Measurements from ENCODE around the gene NUB1. TPM values are rescaled to one million over a fixed set of nuclear protein-coding genes. Genes with fewer than 3 reads are reported as not detected.

The NUB1 gene
- total RNA-seq, 4 donors from 2014 or later: 27.9 to 51.1 (median 39.1) TPM

DNA sequence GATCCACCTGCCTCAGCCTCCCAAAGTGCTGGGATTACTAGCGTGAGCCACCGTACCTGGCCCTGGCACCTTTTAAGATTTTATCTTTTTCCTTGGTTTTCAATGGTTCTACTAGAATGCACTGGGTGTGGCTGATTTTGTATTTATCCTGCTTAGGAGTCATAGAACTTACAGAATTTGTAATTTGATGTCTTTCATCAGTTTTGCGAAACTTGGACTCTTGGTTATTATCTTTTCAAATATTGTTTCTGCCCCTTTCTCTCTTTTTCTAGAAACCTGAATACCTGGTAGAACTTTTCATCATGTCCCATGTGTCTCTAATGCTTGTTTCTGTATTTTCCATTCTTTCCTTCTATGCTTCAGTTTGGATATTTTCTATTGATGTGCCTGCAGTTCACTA is 2.8 kb upstream of the NUB1 start:
- Histone ChIP-seq H3K27me3 (no peaks in the 10 kb centered on the region), H3K4me1 (peaks cover 7 to 9% of the 10 kb centered on the region in 2 donors), H3K27ac (no peak overlapping the region), H3K4me3 (no peak overlapping the region), H3K36me3 (no peaks in the 10 kb centered on the region), H3K9me3 (no peaks in the 10 kb centered on the region)
- intact Hi-C loops (cut with DNase I; ENCODE audit: low total_unique reads): no loop called here
- no peak for TF ChIP-seq CTCF (IDR thresholded peaks at IDR 0.05)
- TF ChIP-seq POLR2A (IDR thresholded peaks at IDR 0.05): no peak
- DNase-seq: no peak

DNA sequence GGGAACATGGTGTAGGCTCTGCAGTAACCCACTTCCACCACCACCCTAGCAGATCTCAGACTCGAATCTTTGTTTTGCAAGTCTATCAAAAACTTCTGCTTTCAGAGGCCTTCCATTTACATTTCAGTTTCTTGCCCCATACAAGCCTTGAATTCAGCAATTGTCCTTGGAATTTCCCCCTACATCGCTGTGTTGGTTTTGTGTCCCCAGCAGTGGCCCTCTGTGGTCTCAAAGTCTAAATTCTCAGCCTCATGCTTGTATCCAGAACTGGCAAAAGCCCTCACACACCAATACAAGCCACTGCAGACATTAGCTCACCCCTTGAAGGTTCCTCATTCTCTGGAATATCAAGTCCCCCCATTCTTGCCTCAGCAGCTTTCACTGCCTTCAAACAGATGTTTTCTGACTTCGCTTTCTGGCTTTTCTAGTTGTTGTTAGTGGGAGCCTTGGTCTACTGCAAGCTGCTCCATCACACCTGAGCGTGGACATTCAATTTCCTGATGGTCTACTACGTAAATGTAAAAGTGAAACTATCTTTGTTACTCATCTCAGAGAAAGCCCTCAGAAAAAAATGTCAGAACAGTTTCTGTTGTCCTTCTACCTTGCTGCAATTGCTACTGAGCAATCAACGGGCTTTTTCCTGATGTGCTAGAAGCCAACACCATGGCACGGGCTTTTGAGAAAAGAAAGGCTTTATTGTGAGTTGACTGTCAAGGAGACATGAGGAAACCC is 1.8 kb upstream of the NUB1 start:
- H3K27ac ChIP-seq: no peak overlapping the region
- intact Hi-C loops (cut with DNase I; ENCODE audit: low total_unique reads): no loop called here
- no peak overlapping the region for H3K4me3 ChIP-seq
- H3K4me1 ChIP-seq: peaks cover 7 to 9% of the 10 kb centered on the region in 2 donors
- H3K27me3 ChIP-seq: no peaks in the 10 kb centered on the region
- H3K9me3 ChIP-seq: no peaks in the 10 kb centered on the region
- no peaks in the 10 kb centered on the region for H3K36me3 ChIP-seq
- TF ChIP-seq CTCF (IDR thresholded peaks at IDR 0.05) (no peak), POLR2A (IDR thresholded peaks at IDR 0.05) (no peak)
- no peak for DNase-seq

- intact Hi-C loops (cut with DNase I; ENCODE audit: low total_unique reads): no loop called here
- no peaks in the 10 kb centered on the region for H3K27me3 ChIP-seq
- peak overlapping the region in 1 of 2 donors; percentile 94 for H3K4me3 ChIP-seq
- DNase-seq: no peak
- TF ChIP-seq POLR2A (IDR thresholded peaks at IDR 0.05): no peak
- peak in 2 of 4 experiments; percentile 3 to 16 for TF ChIP-seq CTCF (IDR thresholded peaks at IDR 0.05)
- peak overlapping the region; percentile 61 to 81 for H3K27ac ChIP-seq
- no peaks in the 10 kb centered on the region for H3K36me3 ChIP-seq
- no peaks in the 10 kb centered on the region for H3K9me3 ChIP-seq
- peaks cover 7 to 9% of the 10 kb centered on the region in 2 donors for H3K4me1 ChIP-seq
These were observed 737 bp upstream of the NUB1 start for GRCh38 chr7:151340794-151341356.

- no peaks in the 10 kb centered on the region for H3K9me3 ChIP-seq
- no peak for DNase-seq
- no peak for TF ChIP-seq POLR2A (IDR thresholded peaks at IDR 0.05)
- H3K4me3 ChIP-seq: peak overlapping the region; percentile 54 to 94
- H3K4me1 ChIP-seq: peaks cover 7 to 9% of the 10 kb centered on the region in 2 donors
- H3K27ac ChIP-seq: peak overlapping the region; percentile 76 to 81
- H3K36me3 ChIP-seq: no peaks in the 10 kb centered on the region
- no peaks in the 10 kb centered on the region for H3K27me3 ChIP-seq
- intact Hi-C loops (cut with DNase I; ENCODE audit: low total_unique reads): no loop called here
These were observed 562 bp downstream of the NUB1 start for GRCh38 chr7:151342102-151342646.

- peaks cover 7 to 9% of the 10 kb centered on the region in 2 donors for H3K4me1 ChIP-seq
- DNase-seq: no peak
- H3K36me3 ChIP-seq: no peaks in the 10 kb centered on the region
- H3K27ac ChIP-seq: no peak overlapping the region
- H3K4me3 ChIP-seq: peak overlapping the region; percentile 54 to 94
- intact Hi-C loops (cut with DNase I; ENCODE audit: low total_unique reads): no loop called here
- H3K9me3 ChIP-seq: no peaks in the 10 kb centered on the region
- H3K27me3 ChIP-seq: no peaks in the 10 kb centered on the region
- TF ChIP-seq CTCF (IDR thresholded peaks at IDR 0.05) (no peak), POLR2A (IDR thresholded peaks at IDR 0.05) (no peak)
These were observed 1.2 kb downstream of the NUB1 start for GRCh38 chr7:151342811-151343210.
